Thyroid gland (tissue), 4 donors: ENCODE data around the gene ALPG.

Experiments
- POLR2A ChIP-seq, 2 donors: fragments of 450-650 bp; IDR thresholded peaks; one replicate each; pipeline ENCODE4 v1.6.1; 2017; ENCODE audit warnings: antibody characterized with exemption in 2 of 2, mild to moderate bottlenecking in 2 of 2, moderate library complexity in 1 of 2
- TF ChIP-seq, protein P1 (sequence below), 6 experiments: fragments of 200-600 bp in 3 of 6; fragments of 450-650 bp in 3 of 6; sonication (generic) in 3 of 6; IDR thresholded peaks; one replicate each; pipeline ENCODE4 v1.5.1; 2016 to 2019; ENCODE audit warnings: antibody characterized with exemption in 6 of 6, mild to moderate bottlenecking in 2 of 6, inconsistent platforms in 1 of 6, moderate library complexity in 1 of 6

DNA sequence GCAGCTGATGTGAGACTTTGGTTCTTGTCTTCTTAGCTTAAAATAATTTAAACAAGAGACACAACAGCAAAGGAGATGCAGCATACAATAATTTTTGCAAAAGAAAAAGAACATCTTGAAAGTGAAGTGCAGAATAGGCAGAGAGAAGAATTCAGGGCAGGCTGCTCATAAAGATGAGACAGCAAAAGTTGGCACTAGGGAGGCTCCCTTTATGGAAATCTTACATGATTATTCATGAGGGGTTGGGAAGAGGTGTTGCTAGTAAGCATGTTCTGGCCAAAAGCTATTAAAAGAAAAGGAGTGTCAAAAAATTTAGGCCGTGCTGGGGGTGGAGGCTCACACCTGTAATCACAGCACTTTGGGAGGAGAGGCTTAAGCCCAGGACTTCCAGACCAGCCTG lies 32.3 kb upstream of the ALPG start:
- TF ChIP-seq POLR2A (IDR thresholded peaks at IDR 0.05): no peak
- TF ChIP-seq, protein P1, sequence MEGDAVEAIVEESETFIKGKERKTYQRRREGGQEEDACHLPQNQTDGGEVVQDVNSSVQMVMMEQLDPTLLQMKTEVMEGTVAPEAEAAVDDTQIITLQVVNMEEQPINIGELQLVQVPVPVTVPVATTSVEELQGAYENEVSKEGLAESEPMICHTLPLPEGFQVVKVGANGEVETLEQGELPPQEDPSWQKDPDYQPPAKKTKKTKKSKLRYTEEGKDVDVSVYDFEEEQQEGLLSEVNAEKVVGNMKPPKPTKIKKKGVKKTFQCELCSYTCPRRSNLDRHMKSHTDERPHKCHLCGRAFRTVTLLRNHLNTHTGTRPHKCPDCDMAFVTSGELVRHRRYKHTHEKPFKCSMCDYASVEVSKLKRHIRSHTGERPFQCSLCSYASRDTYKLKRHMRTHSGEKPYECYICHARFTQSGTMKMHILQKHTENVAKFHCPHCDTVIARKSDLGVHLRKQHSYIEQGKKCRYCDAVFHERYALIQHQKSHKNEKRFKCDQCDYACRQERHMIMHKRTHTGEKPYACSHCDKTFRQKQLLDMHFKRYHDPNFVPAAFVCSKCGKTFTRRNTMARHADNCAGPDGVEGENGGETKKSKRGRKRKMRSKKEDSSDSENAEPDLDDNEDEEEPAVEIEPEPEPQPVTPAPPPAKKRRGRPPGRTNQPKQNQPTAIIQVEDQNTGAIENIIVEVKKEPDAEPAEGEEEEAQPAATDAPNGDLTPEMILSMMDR (IDR thresholded peaks at IDR 0.05): no peak
